K562 (cell line): ENCODE data around the gene NADSYN1. TPM values are rescaled to one million over a fixed set of nuclear protein-coding genes. Genes with fewer than 3 reads are reported as not detected.

Experiments used
- ATAC-seq: fragments of 200-7000 bp; cut with Tn5 transposase; 3 replicates; pipeline ENCODE4 v1.9.1; 2020; ENCODE audit warnings: moderate library complexity
- BruUV-seq: library from RNA; stranded (reverse); fragments of 400-500 nt; replicated peaks from 2 replicates; lab custom pipeline; 2021; lab: Mats Ljungman, UMichigan
- CTCF ChIA-PET: fragments of 300-600 bp; formaldehyde crosslinking; extraction: SDS; loops from one replicate; lab custom pipeline; 2021; ENCODE audit warnings: low intra/inter-chr PET ratio; lab: Yijun Ruan, JAX
- POLR2A ChIA-PET: fragments of 300-600, 350-650 bp; sonication (Branson Sonifier 250); formaldehyde crosslinking; extraction: SDS; loops from one replicate; lab custom pipeline; 2021; ENCODE audit warnings: antibody characterized with exemption, inconsistent platforms; lab: Yijun Ruan, JAX
- DNase-seq, 4 experiments: peaks; one replicate each; pipeline versions ENCODE4 v3.0.0 to v3.0.0-alpha.2; 2011 to 2018; ENCODE audit warnings: low spot score in 3 of 4, mixed read lengths in 3 of 4; ENCODE audit errors: extremely low read depth in 1 of 4
- FAIRE-seq: peaks from 2 replicates; lab custom pipeline; 2011; peaks lifted over from hg19 to GRCh38; lab: Jason Lieb, UNC
- H2AFZ ChIP-seq: 2 replicates; pipeline ENCODE4 v1.6.0; 2011; ENCODE audit warnings: low read depth, low read length, control low read depth, inconsistent platforms
- H3K27ac ChIP-seq: fragments of 200-600 bp; 3 replicates; pipeline ENCODE4 v1.8.0; 2011; ENCODE audit warnings: low read depth, mild to moderate bottlenecking, control low read depth, inconsistent platforms, low read length, moderate library complexity, mixed read lengths; ENCODE audit errors: extremely low read depth
- H3K27me3 ChIP-seq, 2 experiments: fragments of 300-600 bp in 1 of 2; 2 replicates in 1 of 2; 3 replicates in 1 of 2; pipeline versions ENCODE4 v1.6.0 to v1.8.0; 2011; ENCODE audit warnings: inconsistent platforms in 2 of 2, low read length in 2 of 2, mild to moderate bottlenecking in 1 of 2, mixed read lengths in 1 of 2, moderate library complexity in 1 of 2; ENCODE audit not compliant: control insufficient read depth in 2 of 2, insufficient read depth in 2 of 2
- H3K36me3 ChIP-seq: fragments of 300-600 bp; 3 replicates; pipeline ENCODE4 v1.8.0; 2011; ENCODE audit warnings: mild to moderate bottlenecking, low read length, inconsistent platforms; ENCODE audit not compliant: control insufficient read depth, insufficient read depth
- H3K4me1 ChIP-seq, 2 experiments: fragments of 200-600 bp in 1 of 2; replicated peaks in 1 of 2; 2 replicates in 1 of 2; 3 replicates in 1 of 2; pipeline versions ENCODE4 v1.5.1 to v1.8.0; 2011; ENCODE audit warnings: inconsistent platforms in 2 of 2, low read length in 2 of 2, mild to moderate bottlenecking in 1 of 2, mixed read lengths in 1 of 2, moderate library complexity in 1 of 2; ENCODE audit not compliant: control insufficient read depth in 2 of 2, insufficient read depth in 2 of 2
- H3K4me2 ChIP-seq: 2 replicates; pipeline ENCODE4 v1.6.1; 2011; ENCODE audit warnings: low read length, control low read depth, inconsistent platforms, mixed read lengths; ENCODE audit not compliant: insufficient read depth
- H3K4me3 ChIP-seq: fragments of 200-600 bp; sonication (generic), shearing (Covaris generic); 2 replicates; pipeline ENCODE4 v1.5.1; 2016; ENCODE audit warnings: control low read depth, inconsistent platforms
- H3K79me2 ChIP-seq: fragments of 200-600 bp; 3 replicates; pipeline ENCODE4 v1.8.0; 2011; ENCODE audit warnings: low read length, inconsistent platforms; ENCODE audit not compliant: control insufficient read depth, insufficient read depth
- H3K9ac ChIP-seq, 2 experiments: 2 replicates each; pipeline versions ENCODE4 v1.6.0 to v1.6.1; 2011; ENCODE audit warnings: low read depth in 2 of 2, low read length in 2 of 2, control low read depth in 1 of 2, inconsistent platforms in 1 of 2, mild to moderate bottlenecking in 1 of 2, mixed read lengths in 1 of 2; ENCODE audit not compliant: insufficient read depth in 1 of 2
- H3K9me1 ChIP-seq: one replicate; pipeline ENCODE4 v1.6.0; 2011; ENCODE audit warnings: inconsistent platforms, mild to moderate bottlenecking, low read length, moderate library complexity; ENCODE audit not compliant: control insufficient read depth, insufficient read depth
- H3K9me3 ChIP-seq: replicated peaks from 2 replicates; pipeline ENCODE4 v1.5.1; 2011; ENCODE audit warnings: low read depth, low read length, inconsistent platforms; ENCODE audit not compliant: control insufficient read depth, insufficient read depth
- H4K20me1 ChIP-seq: replicated peaks from 2 replicates; pipeline ENCODE4 v1.6.1; 2011; ENCODE audit warnings: low read length, inconsistent platforms, mixed read lengths; ENCODE audit not compliant: control insufficient read depth, insufficient read depth
- STAT5A ChIP-seq: IDR thresholded peaks from 2 replicates; pipeline ENCODE4 v1.6.1; 2012; ENCODE audit warnings: low read length, inconsistent platforms, borderline replicate concordance
- TEAD1 ChIP-seq, 2 experiments: fragments of 450-650 bp in 1 of 2; sonication (generic) in 1 of 2; formaldehyde crosslinking; IDR thresholded peaks; 2 replicates each; pipeline versions ENCODE4 v1.4.0 to v1.8.0; 2020 to 2022; ENCODE audit warnings: mild to moderate bottlenecking in 2 of 2, missing genetic modification reagents in 1 of 2
- ZBTB43 ChIP-seq: sonication (generic); formaldehyde crosslinking; IDR thresholded peaks from 2 replicates; pipeline ENCODE4 v1.8.0; 2023; ENCODE audit warnings: mild to moderate bottlenecking, missing genetic modification reagents
- WGBS: fragments of 100-300 bp; shearing (Covaris generic); methylation state at CpG from one replicate; pipeline ENCODE4 v1.1.6; 2016; ENCODE audit warnings: low coverage, mixed read lengths; ENCODE audit not compliant: insufficient coverage; ENCODE audit errors: missing lambda C conversion rate; 5-methylcytosine and 5-hydroxymethylcytosine counted together
- in situ Hi-C: fragments of 300-500 bp; cut with MboI; formaldehyde crosslinking; loops from 4 replicates; pipeline ENCODE4 v1.15.0; 2018; ENCODE audit warnings: inconsistent platforms, mixed read lengths
- intact Hi-C: fragments of 100-400 bp; cut with micrococcal nuclease; formaldehyde crosslinking; loops from 2 replicates; pipeline ENCODE4 v1.14.2; 2022
- polyA plus RNA-seq, 8 experiments: library from polyadenylated mRNA; depleted of rRNA in 4 of 8; stranded (reverse) in 5 of 8; unstranded in 3 of 8; fragments of >200 nt; fragmentation: Nextera tagmentation in 2 of 8; fragmentation: Illumina TruSeq in 1 of 8; extraction: Ambion mirVana in 2 of 8; extraction: Trizol in 1 of 8; gene quantifications; 2 replicates each; pipeline versions ENCODE4 v1.2.1 to v1.2.3, GENCODE V29; 2011 to 2014; ENCODE audit warnings: inconsistent platforms in 1 of 8, missing spikeins in 1 of 8
- total RNA-seq, 7 experiments: library from RNA; depleted of rRNA in 6 of 7; stranded (reverse); fragments of >200 nt in 6 of 7; fragmentation: Illumina TruSeq in 2 of 7; extraction: Trizol in 2 of 7; gene quantifications; 2 replicates each; pipeline versions ENCODE4 v1.2.1 to v1.2.3, GENCODE V29; 2011 to 2021; ENCODE audit warnings: low replicate concordance in 1 of 7

NADSYN1 gene
- total and polyA plus RNA-seq, 9 of the 15 experiments (the other 6 are each of a cell fraction or from before 2014, with no cell fraction given) = 12.7 to 57.3 (median 42.1) TPM

GRCh38 chr11:71484248-71485062 is 31.5 kb downstream of the NADSYN1 start:
- H3K79me2 ChIP-seq = no peaks in the 10 kb centered on the region
- no peak overlapping the region for H3K27ac ChIP-seq
- ATAC-seq (no peak), FAIRE-seq (no peak), DNase-seq (no peak)
- WGBS = 84% methylated on average over 21 of the region's 23 CpGs
- H3K4me3 ChIP-seq = no peak overlapping the region
- peak; percentile 74; the same call in 1 of the 2 replicates for TF ChIP-seq ZBTB43 (CRISPR knock-in tag)
- TF ChIP-seq STAT5A = 0 out of 2 replicates have a peak, but pooled peaks have one; percentile 28
- no peak for TF ChIP-seq TEAD1 (CRISPR knock-in tag; IDR thresholded peaks at IDR 0.05)
- no peaks in the 10 kb centered on the region for H3K27me3 ChIP-seq
- H4K20me1 ChIP-seq = no peaks in the 10 kb centered on the region
- in situ Hi-C loops = no loop called here
- no peaks in the 10 kb centered on the region for H3K9me3 ChIP-seq
- CTCF ChIA-PET = no interaction called here
- H3K4me1 ChIP-seq = peaks cover 6 to 18% of the 10 kb centered on the region in 2 experiments; a peak in 4 of 5 replicates
- H2AFZ ChIP-seq = no peak overlapping the region
- BruUV-seq = no TSS peak
- POLR2A ChIA-PET = interaction anchor here (1.0 to 1.5 kb wide), 2 partner anchors 14 to 23 kb away, joined by 3 read pairs; no protein-coding TSS in a partner anchor
- H3K4me2 ChIP-seq = no peak overlapping the region
- H3K9me1 ChIP-seq = no peaks in the 10 kb centered on the region
- intact Hi-C loops = no loop called here
- no peak overlapping the region for H3K9ac ChIP-seq
- H3K36me3 ChIP-seq = peaks cover 63% of the 10 kb centered on the region; the same call in 2 of the 3 replicates
